GM18909 (cell line): ENCODE results near the gene OTOG.

Experiments
- ATAC-seq: cut with Tn5 transposase; IDR thresholded peaks from one replicate; pipeline ENCODE4 v1.9.1; 2021; ENCODE audit warnings: mild to moderate bottlenecking; ENCODE audit not compliant: unreplicated experiment, poor library complexity

Gene OTOG

DNA sequence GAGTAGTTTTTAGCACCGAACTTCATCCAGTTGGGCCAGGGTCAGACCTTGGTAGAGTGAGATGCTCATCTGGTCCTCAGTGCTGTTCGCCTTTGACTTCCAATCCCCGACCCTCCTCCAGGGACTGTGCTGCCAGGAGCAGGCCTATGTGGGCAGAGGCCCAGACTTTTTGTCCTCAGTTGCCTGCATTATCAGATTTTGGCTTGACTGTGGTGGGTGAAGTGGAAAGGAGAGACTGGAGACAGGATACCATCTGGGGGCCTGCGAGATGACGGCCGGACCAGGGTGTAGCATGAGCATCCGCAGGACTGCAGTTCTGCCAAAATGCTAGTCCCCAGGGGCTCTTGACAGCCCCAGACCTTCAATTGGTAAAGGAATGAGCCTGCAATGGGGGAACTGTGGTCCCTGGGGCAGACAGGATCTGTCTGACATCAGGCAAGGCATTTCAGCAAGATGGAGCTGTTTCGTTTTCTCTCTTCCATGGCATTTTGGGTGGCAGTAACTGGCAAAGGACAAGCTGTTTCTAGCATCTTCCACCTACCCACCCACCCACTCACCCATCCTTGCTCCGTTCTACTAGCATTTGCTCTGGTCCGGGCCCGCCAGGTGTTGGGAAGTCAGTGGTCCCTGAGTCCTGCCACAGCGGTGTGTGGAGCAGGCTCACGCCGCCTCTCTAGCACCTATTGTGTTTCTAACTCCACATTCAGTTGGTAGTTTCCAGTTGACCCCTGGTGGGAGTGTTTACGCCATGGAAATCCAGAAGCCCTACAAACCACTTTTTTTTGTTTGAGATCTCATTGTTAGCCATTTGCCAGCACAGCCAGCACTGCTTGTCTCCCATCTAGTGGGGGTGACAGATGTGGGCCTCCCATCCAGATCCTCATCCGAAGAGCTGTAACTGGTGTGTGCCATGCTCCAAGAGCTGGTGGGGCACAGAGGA is 53.5 kb downstream of the OTOG start:
- no peak for ATAC-seq

GRCh38 chr11:17601256-17601671 is 54.2 kb downstream of the OTOG start:
- ATAC-seq = no peak

DNA sequence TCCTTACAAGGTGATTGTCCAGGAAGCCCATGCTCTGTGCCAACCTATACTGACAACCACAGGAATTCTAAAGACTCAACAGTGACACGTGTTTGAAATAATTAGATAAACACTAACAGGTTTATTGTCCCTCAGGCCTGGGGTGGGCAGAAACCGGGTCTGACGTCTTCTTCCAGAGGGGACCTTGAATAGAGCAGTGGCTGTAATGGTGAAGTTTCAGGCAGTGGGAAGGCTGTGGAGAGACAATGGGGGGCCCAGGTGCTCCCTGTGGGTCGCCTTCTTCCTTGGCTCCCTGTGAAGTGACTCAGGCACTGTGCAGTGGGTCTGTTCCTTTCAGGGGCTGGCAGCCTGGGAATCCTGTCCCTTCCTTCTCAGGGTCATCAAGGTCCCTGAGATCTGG is 54.6 kb downstream of the OTOG start:
- ATAC-seq = no peak

DNA sequence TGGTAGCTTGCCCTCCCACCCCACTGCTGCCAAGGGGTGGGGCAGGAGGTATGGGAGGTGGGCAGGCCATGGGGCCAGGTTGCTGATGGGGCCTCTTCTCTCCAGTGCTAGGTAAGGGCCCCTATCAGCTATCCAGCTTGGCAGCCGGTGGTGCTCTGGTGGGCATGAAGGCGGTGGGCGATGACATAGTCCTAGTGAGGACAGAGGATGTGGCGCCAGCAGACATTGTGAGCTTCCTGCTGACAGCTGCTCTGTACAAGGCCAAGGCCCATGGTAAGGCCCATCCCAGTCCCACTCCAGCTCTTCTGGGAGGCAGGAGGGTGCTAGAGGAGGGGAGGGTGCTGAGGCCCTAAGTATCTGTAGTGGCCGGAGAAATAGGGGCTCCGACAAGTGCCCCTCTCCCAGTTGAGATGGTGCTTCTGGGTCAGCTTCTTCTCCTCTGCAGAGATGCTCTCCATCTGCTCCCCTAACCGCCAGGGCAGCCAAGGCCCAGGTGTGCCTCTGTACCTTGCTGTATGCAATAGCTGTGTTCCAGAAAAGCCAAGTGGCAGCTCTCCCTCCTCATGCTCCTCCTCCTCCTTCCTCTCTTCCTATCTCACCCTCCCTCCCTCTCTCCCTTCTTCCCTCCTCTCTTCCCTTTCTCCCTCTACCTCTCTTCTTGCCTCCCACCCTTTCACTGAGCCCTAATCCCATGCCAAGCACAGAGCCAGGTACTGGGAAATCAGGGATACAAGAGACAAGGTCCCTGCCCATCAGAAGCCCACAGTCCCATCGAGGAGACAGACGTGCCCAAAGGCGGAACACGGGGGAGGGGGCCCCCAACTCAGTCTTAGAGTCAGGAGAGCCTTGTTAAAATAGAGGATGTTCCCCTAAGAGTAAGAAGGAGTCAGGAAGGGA is 55.3 kb downstream of the OTOG start:
- no peak for ATAC-seq

- no peak for ATAC-seq
These were observed 56.2 kb downstream of the OTOG start for GRCh38 chr11:17603056-17603825.

DNA sequence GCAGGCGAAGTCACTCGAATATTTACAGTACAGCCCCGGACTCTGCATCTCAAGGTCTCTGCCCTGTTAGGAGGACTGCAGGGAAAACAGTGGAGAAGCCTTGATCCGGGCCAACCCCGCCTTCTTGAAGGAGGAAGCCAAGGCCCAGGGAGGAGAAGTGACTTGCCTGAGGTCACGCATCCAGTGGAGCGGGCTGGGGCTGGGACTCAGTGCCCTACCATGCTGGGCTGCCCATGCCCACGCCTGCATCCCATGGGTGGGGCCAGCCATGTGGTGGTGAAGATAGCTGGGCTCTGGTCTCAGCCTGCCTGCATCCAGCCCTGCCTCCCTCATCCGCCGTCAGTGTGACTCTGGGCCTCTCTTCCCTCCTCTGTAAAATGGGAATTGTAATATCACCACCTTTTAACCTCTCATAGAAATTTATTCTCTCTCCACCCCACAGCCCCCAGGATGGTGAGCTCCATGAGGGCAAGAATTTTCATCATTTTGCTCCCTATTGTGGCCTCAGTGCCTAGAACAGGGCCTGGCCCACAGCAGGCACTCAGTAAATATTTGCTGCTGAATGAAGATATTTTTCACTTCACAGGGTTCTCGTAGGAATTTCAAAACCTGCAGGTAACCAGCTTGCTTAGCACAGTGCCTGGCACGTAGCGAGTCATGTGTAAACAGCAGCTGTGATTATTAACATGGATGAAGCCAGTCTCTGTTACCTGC is 57.3 kb downstream of the OTOG start:
- ATAC-seq = no peak

DNA sequence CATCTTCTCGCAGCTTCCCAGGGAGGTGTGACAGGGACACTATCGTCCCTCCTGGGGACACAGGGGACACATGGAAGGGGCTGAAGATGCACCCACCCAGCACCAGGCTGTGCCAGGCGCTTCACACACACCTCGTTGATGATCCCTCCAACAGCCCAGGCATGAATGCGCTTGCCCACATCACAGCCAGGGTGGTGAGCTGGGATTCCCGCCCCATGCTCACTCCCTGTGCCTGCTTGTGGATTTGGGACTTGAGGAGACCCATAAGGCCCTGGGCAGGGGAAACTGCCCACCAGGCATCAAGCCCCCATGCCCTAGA is 57.8 kb downstream of the OTOG start:
- ATAC-seq = no peak

GRCh38 chr11:17605651-17606122 is 58.6 kb downstream of the OTOG start:
- no peak for ATAC-seq

GRCh38 chr11:17606233-17607082 is 59.4 kb downstream of the OTOG start:
- ATAC-seq = no peak

GRCh38 chr11:17607083-17607429 is 60.0 kb downstream of the OTOG start:
- ATAC-seq = no peak

GRCh38 chr11:17607591-17608570 is 60.8 kb downstream of the OTOG start:
- ATAC-seq = no peak

DNA sequence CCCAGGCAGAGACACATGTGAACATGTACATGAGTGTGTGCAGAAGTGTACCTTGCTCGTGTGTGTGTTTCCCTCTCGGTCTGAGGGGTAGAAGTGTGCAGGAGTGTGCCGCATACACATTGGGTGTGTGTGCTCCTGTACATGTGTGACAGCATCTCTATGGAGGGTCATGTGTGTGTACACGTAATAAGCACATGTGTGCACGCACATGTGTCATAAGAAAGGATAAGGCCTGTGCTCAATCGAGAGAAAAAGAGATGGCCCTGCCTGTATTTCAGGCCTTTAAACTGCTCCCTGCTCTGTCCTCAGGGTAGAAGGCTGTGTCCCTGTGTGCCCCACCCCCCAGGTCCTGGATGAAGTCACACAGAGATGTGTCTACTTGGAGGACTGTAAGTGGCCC is 61.8 kb downstream of the OTOG start:
- no peak for ATAC-seq

GRCh38 chr11:17609291-17610084 is 62.4 kb downstream of the OTOG start:
- ATAC-seq = no peak

DNA sequence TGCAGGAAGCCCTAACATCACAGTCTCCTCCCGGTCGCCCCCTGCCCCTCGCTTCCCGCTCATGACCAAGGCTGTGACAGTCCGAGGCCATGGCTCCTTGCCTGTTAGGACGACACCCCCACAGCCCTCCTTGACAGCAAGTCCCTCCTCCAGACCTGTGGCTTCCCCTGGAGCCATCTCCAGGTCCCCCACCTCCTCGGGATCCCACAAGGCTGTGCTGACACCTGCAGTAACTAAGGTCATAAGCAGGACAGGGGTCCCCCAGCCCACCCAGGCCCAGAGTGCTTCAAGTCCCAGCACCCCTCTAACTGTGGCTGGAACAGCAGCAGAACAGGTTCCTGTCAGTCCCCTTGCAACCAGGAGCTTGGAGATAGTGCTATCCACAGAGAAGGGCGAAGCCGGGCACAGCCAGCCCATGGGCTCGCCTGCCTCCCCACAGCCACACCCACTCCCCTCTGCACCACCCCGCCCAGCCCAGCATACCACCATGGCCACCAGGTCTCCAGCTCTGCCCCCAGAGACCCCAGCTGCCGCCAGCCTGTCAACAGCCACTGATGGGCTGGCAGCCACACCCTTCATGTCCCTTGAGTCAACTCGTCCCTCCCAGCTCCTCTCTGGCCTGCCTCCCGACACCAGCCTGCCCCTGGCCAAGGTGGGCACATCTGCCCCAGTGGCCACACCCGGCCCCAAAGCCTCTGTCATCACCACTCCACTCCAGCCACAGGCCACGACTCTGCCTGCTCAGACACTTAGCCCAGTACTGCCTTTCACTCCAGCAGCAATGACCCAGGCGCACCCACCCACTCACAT is 63.2 kb downstream of the OTOG start:
- ATAC-seq = no peak

DNA sequence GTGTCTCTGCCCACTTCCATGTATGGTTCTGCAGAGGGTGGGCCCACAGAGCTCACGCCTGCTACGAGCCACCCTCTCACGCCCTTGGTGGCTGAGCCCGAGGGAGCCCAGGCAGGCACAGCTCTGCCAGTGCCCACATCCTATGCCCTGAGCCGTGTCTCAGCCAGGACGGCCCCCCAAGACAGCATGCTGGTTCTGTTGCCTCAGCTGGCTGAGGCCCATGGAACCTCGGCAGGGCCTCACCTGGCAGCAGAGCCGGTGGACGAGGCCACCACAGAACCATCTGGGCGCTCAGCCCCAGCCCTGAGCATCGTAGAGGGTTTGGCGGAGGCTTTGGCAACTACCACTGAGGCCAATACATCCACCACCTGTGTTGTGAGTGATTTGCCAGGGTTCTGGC is 64.0 kb downstream of the OTOG start:
- no peak for ATAC-seq

DNA sequence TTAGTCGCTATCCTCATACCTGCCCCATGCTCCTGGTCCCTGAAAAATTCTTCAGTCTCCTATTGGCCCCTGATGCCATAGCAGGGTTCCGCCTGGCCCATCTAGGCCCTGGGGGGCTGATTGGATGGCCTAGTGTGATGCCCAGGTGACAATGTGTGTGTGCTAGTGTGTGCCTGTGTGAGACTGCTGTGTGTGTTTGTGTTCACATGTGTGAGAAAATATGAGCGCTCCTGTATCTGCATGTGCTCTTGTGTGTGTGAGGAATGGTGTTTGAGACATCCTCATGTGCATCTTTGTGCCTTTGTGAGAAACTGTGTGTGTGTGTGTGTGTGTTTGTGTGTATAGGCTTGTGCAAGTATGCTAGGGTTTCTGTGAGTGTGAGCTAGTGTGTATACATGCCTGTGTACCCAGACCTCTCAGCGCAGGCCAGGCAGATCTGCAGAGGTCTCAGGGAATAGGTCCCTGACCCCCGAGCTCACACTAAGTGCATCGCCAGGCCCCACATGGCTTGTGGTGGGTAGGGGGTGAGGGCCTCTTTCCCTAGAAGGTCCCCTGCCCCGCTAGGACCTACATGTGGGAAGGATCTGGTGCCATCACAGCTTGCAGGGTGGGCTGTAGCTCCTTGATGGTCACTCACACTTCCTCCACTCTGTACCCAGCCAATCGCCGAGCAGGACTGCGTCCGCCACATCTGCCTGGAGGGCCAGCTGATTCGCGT is 64.6 kb downstream of the OTOG start:
- ATAC-seq = no peak
